Stomach smooth muscle (tissue), 2 donors: ENCODE data around the gene PAQR8.

ENCODE experiments used
- H3K27ac ChIP-seq: one replicate; pipeline ENCODE4 v1.7.0; 2013; ENCODE audit warnings: mild to moderate bottlenecking, low read length, inconsistent platforms
- H3K27me3 ChIP-seq, 2 donors: one replicate each; pipeline ENCODE4 v1.7.0; 2013; ENCODE audit warnings: low read length in 2 of 2; ENCODE audit not compliant: insufficient read depth in 2 of 2, control insufficient read depth in 1 of 2
- H3K36me3 ChIP-seq, 2 donors: one replicate each; pipeline ENCODE4 v1.7.0; 2013; ENCODE audit warnings: low read length in 2 of 2; ENCODE audit not compliant: control insufficient read depth in 2 of 2, insufficient read depth in 2 of 2
- H3K4me1 ChIP-seq: one replicate; pipeline ENCODE4 v1.7.0; 2013; ENCODE audit warnings: low read length; ENCODE audit not compliant: control insufficient read depth, insufficient read depth
- H3K4me3 ChIP-seq, 2 donors: one replicate each; pipeline ENCODE4 v1.7.0; 2013; ENCODE audit warnings: low read length in 2 of 2
- H3K9ac ChIP-seq, 2 donors: one replicate each; pipeline ENCODE4 v1.7.0; 2013; ENCODE audit warnings: low read length in 2 of 2, mild to moderate bottlenecking in 1 of 2
- H3K9me3 ChIP-seq, 2 donors: one replicate each; pipeline ENCODE4 v1.7.0; 2013; ENCODE audit warnings: low read length in 2 of 2; ENCODE audit not compliant: control insufficient read depth in 2 of 2
- donor health status: healthy.
- donor health status: Pancreatic carcinoma.

Gene PAQR8

GRCh38 chr6:52364480-52365166 lies 2.7 kb downstream of the PAQR8 start:
- H3K4me3 ChIP-seq: no peak overlapping the region
- H3K36me3 ChIP-seq: peaks cover 0 to 2% of the 10 kb centered on the region in 2 donors
- no peaks in the 10 kb centered on the region for H3K27me3 ChIP-seq
- no peak overlapping the region for H3K9ac ChIP-seq
- peaks cover 30% of the 10 kb centered on the region for H3K4me1 ChIP-seq
- no peak overlapping the region for H3K27ac ChIP-seq
- no peaks in the 10 kb centered on the region for H3K9me3 ChIP-seq

GRCh38 chr6:52365317-52365716 lies 3.4 kb downstream of the PAQR8 start:
- H3K9ac ChIP-seq: no peak overlapping the region
- H3K4me3 ChIP-seq: no peak overlapping the region
- H3K9me3 ChIP-seq: no peaks in the 10 kb centered on the region
- H3K36me3 ChIP-seq: peaks cover 0 to 2% of the 10 kb centered on the region in 2 donors
- H3K27me3 ChIP-seq: no peaks in the 10 kb centered on the region
- peaks cover 25% of the 10 kb centered on the region for H3K4me1 ChIP-seq
- H3K27ac ChIP-seq: no peak overlapping the region

GRCh38 chr6:52365866-52366540 lies 4.1 kb downstream of the PAQR8 start:
- Histone ChIP-seq H3K4me1 (peaks cover 20% of the 10 kb centered on the region), H3K27ac (no peak overlapping the region), H3K36me3 (peaks cover 0 to 2% of the 10 kb centered on the region in 2 donors), H3K9me3 (no peaks in the 10 kb centered on the region), H3K4me3 (no peak overlapping the region), H3K27me3 (no peaks in the 10 kb centered on the region), H3K9ac (no peak overlapping the region)

GRCh38 chr6:52368002-52368401 lies 6.1 kb downstream of the PAQR8 start:
- peaks cover 0 to 2% of the 10 kb centered on the region in 2 donors for H3K36me3 ChIP-seq
- no peak overlapping the region for H3K4me3 ChIP-seq
- H3K9ac ChIP-seq: no peak overlapping the region
- no peaks in the 10 kb centered on the region for H3K27me3 ChIP-seq
- no peak overlapping the region for H3K27ac ChIP-seq
- peaks cover 7% of the 10 kb centered on the region for H3K4me1 ChIP-seq
- no peaks in the 10 kb centered on the region for H3K9me3 ChIP-seq

- H3K9ac ChIP-seq: no peak overlapping the region
- H3K27ac ChIP-seq: no peak overlapping the region
- H3K4me3 ChIP-seq: no peak overlapping the region
- H3K9me3 ChIP-seq: no peaks in the 10 kb centered on the region
- no peaks in the 10 kb centered on the region for H3K27me3 ChIP-seq
- H3K4me1 ChIP-seq: no peaks in the 10 kb centered on the region
- H3K36me3 ChIP-seq: peaks cover 0 to 2% of the 10 kb centered on the region in 2 donors
Measured at GRCh38 chr6:52369234-52369633, 7.3 kb downstream of the PAQR8 start.

GRCh38 chr6:52371656-52372191 lies 9.8 kb downstream of the PAQR8 start:
- H3K4me3 ChIP-seq: no peak overlapping the region
- H3K9me3 ChIP-seq: no peaks in the 10 kb centered on the region
- peaks cover 0 to 2% of the 10 kb centered on the region in 2 donors for H3K36me3 ChIP-seq
- no peaks in the 10 kb centered on the region for H3K27me3 ChIP-seq
- no peak overlapping the region for H3K27ac ChIP-seq
- no peak overlapping the region for H3K9ac ChIP-seq
- H3K4me1 ChIP-seq: no peaks in the 10 kb centered on the region

- Histone ChIP-seq H3K27ac (no peak overlapping the region), H3K27me3 (no peaks in the 10 kb centered on the region), H3K9me3 (no peaks in the 10 kb centered on the region), H3K4me3 (no peak overlapping the region), H3K36me3 (no peaks in the 10 kb centered on the region), H3K9ac (no peak overlapping the region), H3K4me1 (no peaks in the 10 kb centered on the region)
Measured at GRCh38 chr6:52373151-52373690, 11.3 kb downstream of the PAQR8 start.

GRCh38 chr6:52374247-52374646 lies 12.3 kb downstream of the PAQR8 start:
- H3K36me3 ChIP-seq: no peaks in the 10 kb centered on the region
- H3K27me3 ChIP-seq: no peaks in the 10 kb centered on the region
- H3K4me1 ChIP-seq: no peaks in the 10 kb centered on the region
- H3K4me3 ChIP-seq: no peak overlapping the region
- no peak overlapping the region for H3K27ac ChIP-seq
- no peak overlapping the region for H3K9ac ChIP-seq
- no peaks in the 10 kb centered on the region for H3K9me3 ChIP-seq

GRCh38 chr6:52375780-52376556 lies 14.0 kb downstream of the PAQR8 start:
- Histone ChIP-seq H3K27ac (no peak overlapping the region), H3K4me3 (no peak overlapping the region), H3K9me3 (no peaks in the 10 kb centered on the region), H3K27me3 (no peaks in the 10 kb centered on the region), H3K9ac (no peak overlapping the region), H3K36me3 (no peaks in the 10 kb centered on the region), H3K4me1 (no peaks in the 10 kb centered on the region)

GRCh38 chr6:52376763-52377162 lies 14.8 kb downstream of the PAQR8 start:
- no peak overlapping the region for H3K27ac ChIP-seq
- no peaks in the 10 kb centered on the region for H3K4me1 ChIP-seq
- H3K9me3 ChIP-seq: no peaks in the 10 kb centered on the region
- H3K27me3 ChIP-seq: no peaks in the 10 kb centered on the region
- no peak overlapping the region for H3K4me3 ChIP-seq
- H3K36me3 ChIP-seq: no peaks in the 10 kb centered on the region
- no peak overlapping the region for H3K9ac ChIP-seq
